Liver (tissue), 9 donors: ENCODE measurements around the gene TAF1C. TPM values are rescaled to one million over a fixed set of nuclear protein-coding genes. Genes with fewer than 3 reads are reported as not detected.

ENCODE experiments used
- DNase-seq: peaks from one replicate; pipeline ENCODE4 v3.0.0-alpha.2; 2017; ENCODE audit warnings: low spot score
- H3K27ac ChIP-seq, 2 donors: one replicate each; pipeline ENCODE4 v1.7.0; 2013; ENCODE audit warnings: inconsistent platforms in 2 of 2, low read length in 2 of 2, control low read depth in 1 of 2, low read depth in 1 of 2, mild to moderate bottlenecking in 1 of 2
- H3K27me3 ChIP-seq, 4 donors: one replicate each; pipeline versions ENCODE4 v1.6.1 to v1.7.0; 2013; ENCODE audit warnings: low read length in 3 of 4, inconsistent platforms in 1 of 4, mild to moderate bottlenecking in 1 of 4, moderate library complexity in 1 of 4; ENCODE audit not compliant: control insufficient read depth in 4 of 4, insufficient read depth in 4 of 4
- H3K36me3 ChIP-seq, 4 donors: one replicate each; pipeline versions ENCODE4 v1.6.1 to v1.7.0; 2013; ENCODE audit warnings: low read length in 3 of 4, mild to moderate bottlenecking in 3 of 4, low read depth in 1 of 4, moderate library complexity in 1 of 4; ENCODE audit not compliant: control insufficient read depth in 4 of 4, insufficient read depth in 3 of 4
- H3K4me1 ChIP-seq, 4 donors: one replicate each; pipeline versions ENCODE4 v1.6.1 to v1.7.0; 2013; ENCODE audit warnings: low read length in 3 of 4, mild to moderate bottlenecking in 3 of 4, moderate library complexity in 1 of 4; ENCODE audit not compliant: control insufficient read depth in 4 of 4, insufficient read depth in 4 of 4
- H3K4me3 ChIP-seq, 3 donors: one replicate each; pipeline versions ENCODE4 v1.6.1 to v1.7.0; 2013; ENCODE audit warnings: low read length in 3 of 3, control low read depth in 1 of 3, low read depth in 1 of 3, mild to moderate bottlenecking in 1 of 3
- H3K9ac ChIP-seq, 2 donors: one replicate each; pipeline ENCODE4 v1.7.0; 2013; ENCODE audit warnings: low read length in 2 of 2, mild to moderate bottlenecking in 2 of 2, moderate library complexity in 2 of 2, control low read depth in 1 of 2, low read depth in 1 of 2
- H3K9me3 ChIP-seq, 4 donors: one replicate each; pipeline versions ENCODE4 v1.6.1 to v1.7.0; 2013; ENCODE audit warnings: low read length in 3 of 4; ENCODE audit not compliant: control insufficient read depth in 4 of 4
- EGR1 ChIP-seq, 2 donors: IDR thresholded peaks; 2 replicates each; pipeline ENCODE4 v1.6.1; 2016 to 2018; ENCODE audit warnings: antibody characterized with exemption in 2 of 2, low read depth in 2 of 2
- FOXA1 ChIP-seq: IDR thresholded peaks from 2 replicates; pipeline ENCODE4 v1.6.1; 2016; ENCODE audit warnings: antibody characterized with exemption
- FOXA2 ChIP-seq: IDR thresholded peaks from 2 replicates; pipeline ENCODE4 v1.6.1; 2016; ENCODE audit warnings: antibody characterized with exemption
- GABPA ChIP-seq, 2 donors: IDR thresholded peaks in 1 of 2; conservative IDR thresholded peaks in 1 of 2; 2 replicates each; pipeline ENCODE4 v1.6.1; 2016; ENCODE audit warnings: antibody characterized with exemption in 2 of 2, mild to moderate bottlenecking in 1 of 2, moderate library complexity in 1 of 2
- HNF4A ChIP-seq, 2 donors: conservative IDR thresholded peaks; 2 replicates each; pipeline ENCODE4 v1.6.1; 2016; ENCODE audit warnings: antibody characterized with exemption in 2 of 2, mild to moderate bottlenecking in 2 of 2
- HNF4G ChIP-seq: IDR thresholded peaks from 2 replicates; pipeline ENCODE4 v1.6.1; 2016; ENCODE audit warnings: antibody characterized with exemption
- JUND ChIP-seq, 2 donors: IDR thresholded peaks; 2 replicates each; pipeline ENCODE4 v1.6.1; 2016; ENCODE audit warnings: antibody characterized with exemption in 2 of 2
- NR2F2 ChIP-seq: IDR thresholded peaks from 2 replicates; pipeline ENCODE4 v1.6.1; 2016; ENCODE audit warnings: antibody characterized with exemption
- RAD21 ChIP-seq, 2 donors: IDR thresholded peaks; 2 replicates each; pipeline ENCODE4 v1.6.1; 2016; ENCODE audit warnings: antibody characterized with exemption in 2 of 2, mild to moderate bottlenecking in 2 of 2
- REST ChIP-seq: IDR thresholded peaks from 2 replicates; pipeline ENCODE4 v1.6.1; 2016; ENCODE audit warnings: antibody characterized with exemption, mild to moderate bottlenecking
- RXRA ChIP-seq, 2 donors: IDR thresholded peaks; 2 replicates each; pipeline ENCODE4 v1.6.1; 2017 to 2018; ENCODE audit warnings: antibody characterized with exemption in 2 of 2, mild to moderate bottlenecking in 1 of 2
- SP1 ChIP-seq: IDR thresholded peaks from 2 replicates; pipeline ENCODE4 v1.6.1; 2018; ENCODE audit warnings: antibody characterized with exemption, mild to moderate bottlenecking
- TAF1 ChIP-seq: conservative IDR thresholded peaks from 2 replicates; pipeline ENCODE4 v1.6.1; 2016; ENCODE audit warnings: antibody characterized with exemption, mild to moderate bottlenecking
- YY1 ChIP-seq: IDR thresholded peaks from 2 replicates; pipeline ENCODE4 v1.6.1; 2016; ENCODE audit warnings: antibody characterized with exemption, mild to moderate bottlenecking
- ZBTB33 ChIP-seq: IDR thresholded peaks from 2 replicates; pipeline ENCODE4 v1.6.1; 2016; ENCODE audit warnings: antibody characterized with exemption
- WGBS: extraction: QIAGEN DNeasy Blood & Tissue Kit; methylation state at CpG from one replicate; pipeline ENCODE4 v1.1.7; 2013; 5-methylcytosine and 5-hydroxymethylcytosine counted together
- polyA plus RNA-seq, 2 donors: library from polyadenylated mRNA; stranded (reverse) in 1 of 2; unstranded in 1 of 2; fragments of 200-250 nt in 1 of 2; fragments of >200 nt in 1 of 2; fragmentation: Nextera tagmentation in 1 of 2; extraction: Ambion mirVana in 1 of 2; gene quantifications; one replicate each; pipeline versions ENCODE4 v1.2.1 to v1.2.3, GENCODE V29; 2013 to 2015
- total RNA-seq, 2 donors: library from RNA; depleted of rRNA; stranded (reverse); fragments of >200 nt; gene quantifications; one replicate each; pipeline ENCODE4 v1.2.3, GENCODE V29; 2014
- TF ChIP-seq, protein P1 (sequence below): IDR thresholded peaks from 2 replicates; pipeline ENCODE4 v1.6.1; 2016; ENCODE audit warnings: antibody characterized with exemption
- TF ChIP-seq, protein P2 (sequence below): IDR thresholded peaks from 2 replicates; pipeline ENCODE4 v1.6.1; 2016; ENCODE audit warnings: antibody characterized with exemption
- TF ChIP-seq, protein P3 (sequence below): fragments of 150-350 bp; IDR thresholded peaks from 2 replicates; pipeline ENCODE4 v1.5.1; 2017; ENCODE audit warnings: improper control_type of control experiment, low read depth, low read length; ENCODE audit not compliant: missing input control
- donor health status: healthy.
- donor health status: healthy.
- donor health status: healthy.
- donor health status: healthy.
- donor health status: healthy.

Gene TAF1C
- total and polyA plus RNA-seq, 4 donors = 10.2 to 34.5 (median 11.3) TPM

DNA sequence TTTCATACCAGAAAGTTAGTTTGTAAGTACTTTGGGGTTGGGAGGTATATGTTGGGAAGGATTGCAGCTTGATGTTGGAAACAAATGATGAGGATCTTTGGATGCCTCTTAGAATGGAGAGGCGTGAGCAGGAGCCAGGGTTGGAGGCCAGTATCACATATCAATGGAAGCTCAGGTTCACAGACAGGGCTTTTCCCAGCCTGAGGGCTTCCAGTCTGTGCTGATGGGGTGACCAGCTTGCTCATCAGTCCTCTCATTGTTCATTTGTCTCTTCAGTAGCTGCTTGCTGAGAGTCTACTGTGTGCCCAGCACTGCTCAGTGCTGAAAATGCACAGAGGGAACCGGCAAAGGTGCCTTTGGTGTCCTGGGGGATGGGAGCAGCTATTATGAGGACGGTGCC is 35.9 kb downstream of the TAF1C start:
- Histone ChIP-seq H3K27ac (no peak overlapping the region), H3K4me3 (no peak overlapping the region), H3K9ac (no peak overlapping the region), H3K4me1 (no peaks in the 10 kb centered on the region), H3K9me3 (no peaks in the 10 kb centered on the region), H3K36me3 (no peaks in the 10 kb centered on the region), H3K27me3 (peaks cover 0 to 4% (median 0%) of the 10 kb centered on the region in 4 donors)
- no peak for DNase-seq
- TF ChIP-seq FOXA2 (no peak), EGR1 (IDR thresholded peaks at IDR 0.05; ENCODE audit: low read depth in 2 of 2) (no peak), FOXA1 (no peak), SP1 (no peak), JUND (IDR thresholded peaks at IDR 0.05) (no peak), GABPA (IDR thresholded peaks at IDR 0.05 in 1 of 2, conservative IDR thresholded peaks at IDR 0.05 in 1 of 2) (no peak), RXRA (IDR thresholded peaks at IDR 0.05) (no peak), HNF4G (no peak), TAF1 (no peak), RAD21 (IDR thresholded peaks at IDR 0.05) (no peak), YY1 (no peak), NR2F2 (no peak), REST (no peak), HNF4A (conservative IDR thresholded peaks at IDR 0.05) (no peak), ZBTB33 (no peak)
- TF ChIP-seq, protein P1, sequence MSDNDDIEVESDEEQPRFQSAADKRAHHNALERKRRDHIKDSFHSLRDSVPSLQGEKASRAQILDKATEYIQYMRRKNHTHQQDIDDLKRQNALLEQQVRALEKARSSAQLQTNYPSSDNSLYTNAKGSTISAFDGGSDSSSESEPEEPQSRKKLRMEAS = no peak
- TF ChIP-seq, protein P2, sequence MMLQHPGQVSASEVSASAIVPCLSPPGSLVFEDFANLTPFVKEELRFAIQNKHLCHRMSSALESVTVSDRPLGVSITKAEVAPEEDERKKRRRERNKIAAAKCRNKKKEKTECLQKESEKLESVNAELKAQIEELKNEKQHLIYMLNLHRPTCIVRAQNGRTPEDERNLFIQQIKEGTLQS = no peak
- TF ChIP-seq, protein P3, sequence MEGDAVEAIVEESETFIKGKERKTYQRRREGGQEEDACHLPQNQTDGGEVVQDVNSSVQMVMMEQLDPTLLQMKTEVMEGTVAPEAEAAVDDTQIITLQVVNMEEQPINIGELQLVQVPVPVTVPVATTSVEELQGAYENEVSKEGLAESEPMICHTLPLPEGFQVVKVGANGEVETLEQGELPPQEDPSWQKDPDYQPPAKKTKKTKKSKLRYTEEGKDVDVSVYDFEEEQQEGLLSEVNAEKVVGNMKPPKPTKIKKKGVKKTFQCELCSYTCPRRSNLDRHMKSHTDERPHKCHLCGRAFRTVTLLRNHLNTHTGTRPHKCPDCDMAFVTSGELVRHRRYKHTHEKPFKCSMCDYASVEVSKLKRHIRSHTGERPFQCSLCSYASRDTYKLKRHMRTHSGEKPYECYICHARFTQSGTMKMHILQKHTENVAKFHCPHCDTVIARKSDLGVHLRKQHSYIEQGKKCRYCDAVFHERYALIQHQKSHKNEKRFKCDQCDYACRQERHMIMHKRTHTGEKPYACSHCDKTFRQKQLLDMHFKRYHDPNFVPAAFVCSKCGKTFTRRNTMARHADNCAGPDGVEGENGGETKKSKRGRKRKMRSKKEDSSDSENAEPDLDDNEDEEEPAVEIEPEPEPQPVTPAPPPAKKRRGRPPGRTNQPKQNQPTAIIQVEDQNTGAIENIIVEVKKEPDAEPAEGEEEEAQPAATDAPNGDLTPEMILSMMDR = no peak
- WGBS = 81% methylated on average over 3 of the region's 3 CpGs
